Fibroblast of skin of scalp (primary cell): ENCODE measurements around the gene OR2W3.
"Not testable (repeated sequence)": the region's sequence is repeated elsewhere in the genome, so short reads cannot be mapped to it uniquely, and the experiment has no call there.

Experiments used
- DNase-seq: peaks from one replicate; pipeline ENCODE4 v3.0.0-alpha.2; 2013

Gene OR2W3

GRCh38 chr1:247919952-247920351 lies 24.6 kb downstream of the OR2W3 start, which contains the start of gene OR2T8:
OR2T8 (plus strand) TSS chr1:247920252; CDS start chr1:247921018, 766 bp downstream.
- DNase-seq, result no peak

DNA sequence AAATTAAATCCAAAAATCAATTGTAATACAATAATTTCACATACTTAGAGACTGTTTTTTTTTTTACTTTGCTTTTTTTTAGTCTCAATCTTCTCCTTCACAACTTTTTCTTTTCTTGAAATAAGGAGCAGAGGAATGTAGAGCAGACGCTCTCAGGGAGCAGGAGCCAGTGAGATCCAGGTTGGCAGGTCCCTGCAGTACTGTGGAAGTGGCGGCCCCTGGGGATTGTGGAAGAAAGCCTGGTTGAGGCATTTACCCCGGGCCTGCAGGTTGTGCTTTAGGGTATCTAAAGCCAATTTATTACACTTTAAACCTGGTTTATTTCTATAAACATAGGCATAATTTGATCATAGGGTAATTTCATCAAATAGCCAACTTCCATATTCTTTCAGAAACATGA lies 28.6 kb downstream of the OR2W3 start:
- DNase-seq, result no peak

GRCh38 chr1:247924868-247925267 lies 29.5 kb downstream of the OR2W3 start, which contains the start of gene OR2AJ1:
OR2AJ1 (plus strand) TSS chr1:247924889; CDS start chr1:247933769, 8,880 bp downstream.
- DNase-seq, result no peak

DNA sequence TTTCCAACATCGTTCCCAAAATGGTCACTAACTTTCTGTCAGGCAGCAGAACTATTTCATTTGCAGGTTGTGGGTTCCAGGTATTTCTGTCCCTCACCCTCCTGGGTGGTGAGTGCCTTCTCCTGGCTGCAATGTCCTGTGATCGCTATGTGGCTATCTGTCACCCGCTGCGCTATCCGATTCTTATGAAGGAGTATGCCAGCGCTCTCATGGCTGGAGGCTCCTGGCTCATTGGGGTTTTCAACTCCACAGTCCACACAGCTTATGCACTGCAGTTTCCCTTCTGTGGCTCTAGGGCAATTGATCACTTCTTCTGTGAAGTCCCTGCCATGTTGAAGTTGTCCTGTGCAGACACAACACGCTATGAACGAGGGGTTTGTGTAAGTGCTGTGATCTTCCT lies 38.6 kb downstream of the OR2W3 start:
- DNase-seq, result no peak

DNA sequence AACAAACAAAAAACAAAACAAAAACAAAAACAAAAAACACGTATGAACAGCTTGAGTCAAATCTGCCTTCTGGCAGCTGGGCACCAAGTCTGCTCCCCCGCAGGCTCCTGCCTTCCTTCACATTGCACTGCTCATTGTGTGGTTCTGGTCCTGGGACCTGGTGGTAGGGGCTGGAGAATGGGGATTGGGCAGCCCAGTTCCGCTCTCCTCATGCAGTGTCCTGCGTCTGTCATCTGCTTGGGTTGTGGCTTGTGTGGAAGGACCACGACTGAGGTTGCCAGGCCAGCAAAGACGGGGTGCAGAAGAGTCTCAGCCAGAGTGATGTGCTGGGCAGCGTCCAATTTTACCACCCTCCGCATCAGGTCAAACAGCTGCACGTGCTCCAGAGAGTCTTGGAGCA lies 40.4 kb downstream of the OR2W3 start:
- DNase-seq, result no peak

DNA sequence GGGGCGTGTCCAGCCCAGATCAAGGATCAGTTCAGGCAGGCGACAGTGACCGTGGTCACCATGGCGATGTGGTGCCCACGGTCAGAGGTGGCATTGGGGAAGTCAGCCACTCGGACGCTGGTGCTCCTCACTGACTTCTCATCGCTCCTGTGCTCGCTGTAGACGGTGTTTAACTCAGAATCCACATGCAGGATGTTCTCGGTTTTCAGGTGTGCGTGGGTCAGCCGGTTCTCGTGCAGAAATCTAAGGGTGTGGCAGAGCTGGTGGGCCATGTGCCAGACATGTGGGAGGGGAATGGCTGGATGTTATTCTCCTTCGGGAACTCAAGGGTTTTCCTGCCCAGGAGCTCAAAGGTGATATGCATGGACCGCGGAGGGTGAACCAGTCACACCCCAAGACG lies 41.0 kb downstream of the OR2W3 start:
- no peak for DNase-seq

- not testable (repeated sequence) for DNase-seq
Observed at GRCh38 chr1:247936965-247937734, 41.8 kb downstream of the OR2W3 start.

GRCh38 chr1:247942624-247943023 lies 47.2 kb downstream of the OR2W3 start:
- DNase-seq, result no peak
